ENCODE data around the gene SULT1A2.
"Not testable (repeated sequence)": the region's sequence is repeated elsewhere in the genome, so short reads cannot be mapped to it uniquely, and the experiment has no call there.

SULT1A2 gene

GRCh38 chr16:28604186-28604565, 7.3 kb upstream of the SULT1A2 start:
- Histone ChIP-seq H3K27me3 (ENCODE audit: control insufficient read depth, low read length) (no peaks in the 10 kb centered on the region), H3K9me3 (ENCODE audit: control insufficient read depth, insufficient read depth, low read length) (no peaks in the 10 kb centered on the region), H3K4me1 (ENCODE audit: control insufficient read depth, low read length) (peaks cover 12% of the 10 kb centered on the region), H3K27ac (ENCODE audit: low read depth, low read length) (no peak overlapping the region), H4K20me1 (ENCODE audit: control insufficient read depth, insufficient read depth, low read depth, low read length) (no peaks in the 10 kb centered on the region), H3F3A (ENCODE audit: control insufficient read depth, insufficient read depth) (peaks cover 18% of the 10 kb centered on the region), H3K4me2 (ENCODE audit: low read length) (no peak overlapping the region), H3K79me2 (ENCODE audit: control insufficient read depth, low read length) (no peaks in the 10 kb centered on the region), H3K4me3 (ENCODE audit: low read length) (no peak overlapping the region), H3K9me2 (replicated peaks; ENCODE audit: control insufficient read depth, low read length) (no peaks in the 10 kb centered on the region), H3K36me3 (ENCODE audit: control insufficient read depth, low read length) (peaks cover 18% of the 10 kb centered on the region)
- TF ChIP-seq CTCF (IDR thresholded peaks at IDR 0.05; ENCODE audit: low read depth, low read length, poor library complexity, severe bottlenecking) (no peak), EZH2phosphoT487 (IDR thresholded peaks at IDR 0.05; ENCODE audit: borderline replicate concordance, low read length) (no peak)

GRCh38 chr16:28603381-28604185, 6.7 kb upstream of the SULT1A2 start:
- Histone ChIP-seq H3K4me3 (ENCODE audit: low read length) (no peak overlapping the region), H3K4me1 (ENCODE audit: control insufficient read depth, low read length) (peaks cover 12% of the 10 kb centered on the region), H3K79me2 (ENCODE audit: control insufficient read depth, low read length) (no peaks in the 10 kb centered on the region), H3K4me2 (ENCODE audit: low read length) (no peak overlapping the region), H4K20me1 (ENCODE audit: control insufficient read depth, insufficient read depth, low read depth, low read length) (no peaks in the 10 kb centered on the region), H3K27ac (ENCODE audit: low read depth, low read length) (no peak overlapping the region), H3K9me3 (ENCODE audit: control insufficient read depth, insufficient read depth, low read length) (no peaks in the 10 kb centered on the region), H3K27me3 (ENCODE audit: control insufficient read depth, low read length) (no peaks in the 10 kb centered on the region), H3K9me2 (replicated peaks; ENCODE audit: control insufficient read depth, low read length) (no peaks in the 10 kb centered on the region), H3K36me3 (ENCODE audit: control insufficient read depth, low read length) (peaks cover 15% of the 10 kb centered on the region; the same call in 1 of the 2 replicates), H3F3A (ENCODE audit: control insufficient read depth, insufficient read depth) (peaks cover 18% of the 10 kb centered on the region)
- TF ChIP-seq CTCF (IDR thresholded peaks at IDR 0.05; ENCODE audit: low read depth, low read length, poor library complexity, severe bottlenecking) = no peak
- TF ChIP-seq EZH2phosphoT487 (IDR thresholded peaks at IDR 0.05; ENCODE audit: borderline replicate concordance, low read length) = no peak

GRCh38 chr16:28602529-28602928, 5.7 kb upstream of the SULT1A2 start:
- Histone ChIP-seq H3K36me3 (ENCODE audit: control insufficient read depth, low read length) (peaks cover 11% of the 10 kb centered on the region; the same call in 1 of the 2 replicates), H3F3A (ENCODE audit: control insufficient read depth, insufficient read depth) (peaks cover 18% of the 10 kb centered on the region), H3K79me2 (ENCODE audit: control insufficient read depth, low read length) (no peaks in the 10 kb centered on the region), H4K20me1 (ENCODE audit: control insufficient read depth, insufficient read depth, low read depth, low read length) (no peaks in the 10 kb centered on the region), H3K9me3 (ENCODE audit: control insufficient read depth, insufficient read depth, low read length) (no peaks in the 10 kb centered on the region), H3K27ac (ENCODE audit: low read depth, low read length) (no peak overlapping the region), H3K4me1 (ENCODE audit: control insufficient read depth, low read length) (peaks cover 19% of the 10 kb centered on the region), H3K4me2 (ENCODE audit: low read length) (peak overlapping the region; percentile 34), H3K27me3 (ENCODE audit: control insufficient read depth, low read length) (no peaks in the 10 kb centered on the region), H3K4me3 (ENCODE audit: low read length) (no peak overlapping the region), H3K9me2 (replicated peaks; ENCODE audit: control insufficient read depth, low read length) (no peaks in the 10 kb centered on the region)
- TF ChIP-seq EZH2phosphoT487 (IDR thresholded peaks at IDR 0.05; ENCODE audit: borderline replicate concordance, low read length) (no peak), CTCF (IDR thresholded peaks at IDR 0.05; ENCODE audit: low read depth, low read length, poor library complexity, severe bottlenecking) (no peak)

- H3K79me2 ChIP-seq (ENCODE audit: control insufficient read depth, low read length); H3K9me3 ChIP-seq (ENCODE audit: control insufficient read depth, insufficient read depth, low read length); H3K27me3 ChIP-seq (ENCODE audit: control insufficient read depth, low read length); H3K27ac ChIP-seq (ENCODE audit: low read depth, low read length); H3K4me2 ChIP-seq (ENCODE audit: low read length); H3K36me3 ChIP-seq (ENCODE audit: control insufficient read depth, low read length); H3K9me2 ChIP-seq (replicated peaks; ENCODE audit: control insufficient read depth, low read length); H3K4me3 ChIP-seq (ENCODE audit: low read length); H4K20me1 ChIP-seq (ENCODE audit: control insufficient read depth, insufficient read depth, low read depth, low read length): not testable (repeated sequence)
- Histone ChIP-seq H3K4me1 (ENCODE audit: control insufficient read depth, low read length) (peaks cover 19% of the 10 kb centered on the region), H3F3A (ENCODE audit: control insufficient read depth, insufficient read depth) (peaks cover 18% of the 10 kb centered on the region)
Observed at GRCh38 chr16:28602062-28602461, 5.2 kb upstream of the SULT1A2 start.

GRCh38 chr16:28601589-28601988, 4.7 kb upstream of the SULT1A2 start:
- not testable (repeated sequence) for H3K27me3 ChIP-seq (ENCODE audit: control insufficient read depth, low read length)

More at GRCh38 chr16:28601589-28601988, 4.7 kb upstream of the SULT1A2 start:
- H3K9me2 ChIP-seq (replicated peaks; ENCODE audit: control insufficient read depth, low read length); H3K79me2 ChIP-seq (ENCODE audit: control insufficient read depth, low read length); H3K36me3 ChIP-seq (ENCODE audit: control insufficient read depth, low read length); H3K27ac ChIP-seq (ENCODE audit: low read depth, low read length); H3K4me2 ChIP-seq (ENCODE audit: low read length); H3K4me3 ChIP-seq (ENCODE audit: low read length); H3K9me3 ChIP-seq (ENCODE audit: control insufficient read depth, insufficient read depth, low read length); H4K20me1 ChIP-seq (ENCODE audit: control insufficient read depth, insufficient read depth, low read depth, low read length): not testable (repeated sequence)
- Histone ChIP-seq H3F3A (ENCODE audit: control insufficient read depth, insufficient read depth) (peaks cover 18% of the 10 kb centered on the region), H3K4me1 (ENCODE audit: control insufficient read depth, low read length) (peaks cover 21% of the 10 kb centered on the region)
